Stimulated activated CD4-positive, alpha-beta T cell treated with anti-CD3 and anti-CD28 coated beads, Interleukin-12 subunit alpha, Interleukin-12 subunit beta, amount 100 ng/mL, for 4 hours (primary cell): Measurements from ENCODE around the gene LGALS9.
"Not testable (repeated sequence)": the region's sequence is repeated elsewhere in the genome, so short reads cannot be mapped to it uniquely, and the experiment has no call there.

Experiments
- DNase-seq: peaks from one replicate; pipeline ENCODE4 v3.0.0-alpha.2; 2020

LGALS9 gene

DNA sequence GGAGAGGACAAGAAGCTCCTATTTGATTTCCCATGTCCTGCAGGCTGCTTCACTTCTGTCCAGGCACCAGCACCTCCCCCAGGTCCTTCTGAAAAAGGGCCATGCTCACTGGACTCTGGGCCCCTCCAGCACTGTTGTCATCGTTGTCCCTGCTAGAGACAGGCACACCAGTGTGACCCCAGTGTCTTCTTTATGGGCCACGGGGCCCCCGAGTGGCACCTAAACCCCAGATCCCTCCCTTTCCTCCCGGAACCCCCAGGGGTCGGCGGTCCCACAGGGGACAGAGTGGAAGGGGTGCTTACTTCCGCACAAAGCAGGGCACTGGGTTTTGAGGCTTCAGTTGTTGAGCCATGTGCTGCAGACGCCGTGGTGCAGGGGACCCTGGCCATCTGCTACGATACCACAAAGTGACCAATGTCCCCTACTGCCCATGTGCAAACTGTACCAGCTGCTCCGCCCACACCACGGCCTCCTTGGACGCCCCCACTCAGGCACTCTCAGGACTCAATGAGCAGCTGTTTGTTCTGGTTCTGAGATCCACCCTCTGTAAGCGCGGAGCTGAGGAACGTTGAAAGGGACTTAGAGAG, 24.6 kb downstream of the LGALS9 start:
- DNase-seq, result not testable (repeated sequence)

DNA sequence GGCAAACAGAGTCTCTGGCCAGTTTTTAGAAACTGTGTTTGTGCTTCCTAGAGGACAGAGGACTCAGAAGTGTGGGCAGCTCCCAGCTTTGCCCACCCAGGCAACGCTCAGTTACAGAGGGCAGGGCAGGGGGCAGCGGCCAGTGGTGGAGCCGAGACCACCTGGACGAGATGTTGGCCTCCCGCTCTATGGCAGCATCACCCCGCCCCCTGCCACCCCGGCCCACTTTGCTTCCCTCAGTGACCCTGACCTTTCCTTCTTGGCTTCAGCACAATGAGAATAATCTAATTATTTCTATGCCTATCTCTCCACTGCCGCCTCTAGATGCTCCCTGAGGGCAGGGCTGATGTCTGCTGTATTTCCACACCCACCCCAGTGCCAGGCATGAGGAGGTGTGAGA, 25.6 kb downstream of the LGALS9 start:
- DNase-seq, result not testable (repeated sequence)

GRCh38 chr17:27657620-27658019, 26.6 kb downstream of the LGALS9 start:
- no peak for DNase-seq

GRCh38 chr17:27659683-27660082, 28.7 kb downstream of the LGALS9 start:
- DNase-seq, result no peak

GRCh38 chr17:27660436-27660835, 29.4 kb downstream of the LGALS9 start:
- DNase-seq, result no peak

GRCh38 chr17:27663936-27664605, 33.1 kb downstream of the LGALS9 start:
- DNase-seq, result no peak

GRCh38 chr17:27664606-27664965, 33.6 kb downstream of the LGALS9 start:
- DNase-seq, result no peak

- DNase-seq, result no peak
Observed at GRCh38 chr17:27665549-27665948, 34.6 kb downstream of the LGALS9 start.

GRCh38 chr17:27666270-27666669, 35.3 kb downstream of the LGALS9 start:
- DNase-seq, result not testable (repeated sequence)

- no peak for DNase-seq
Observed at GRCh38 chr17:27666831-27667560, 36.0 kb downstream of the LGALS9 start.

DNA sequence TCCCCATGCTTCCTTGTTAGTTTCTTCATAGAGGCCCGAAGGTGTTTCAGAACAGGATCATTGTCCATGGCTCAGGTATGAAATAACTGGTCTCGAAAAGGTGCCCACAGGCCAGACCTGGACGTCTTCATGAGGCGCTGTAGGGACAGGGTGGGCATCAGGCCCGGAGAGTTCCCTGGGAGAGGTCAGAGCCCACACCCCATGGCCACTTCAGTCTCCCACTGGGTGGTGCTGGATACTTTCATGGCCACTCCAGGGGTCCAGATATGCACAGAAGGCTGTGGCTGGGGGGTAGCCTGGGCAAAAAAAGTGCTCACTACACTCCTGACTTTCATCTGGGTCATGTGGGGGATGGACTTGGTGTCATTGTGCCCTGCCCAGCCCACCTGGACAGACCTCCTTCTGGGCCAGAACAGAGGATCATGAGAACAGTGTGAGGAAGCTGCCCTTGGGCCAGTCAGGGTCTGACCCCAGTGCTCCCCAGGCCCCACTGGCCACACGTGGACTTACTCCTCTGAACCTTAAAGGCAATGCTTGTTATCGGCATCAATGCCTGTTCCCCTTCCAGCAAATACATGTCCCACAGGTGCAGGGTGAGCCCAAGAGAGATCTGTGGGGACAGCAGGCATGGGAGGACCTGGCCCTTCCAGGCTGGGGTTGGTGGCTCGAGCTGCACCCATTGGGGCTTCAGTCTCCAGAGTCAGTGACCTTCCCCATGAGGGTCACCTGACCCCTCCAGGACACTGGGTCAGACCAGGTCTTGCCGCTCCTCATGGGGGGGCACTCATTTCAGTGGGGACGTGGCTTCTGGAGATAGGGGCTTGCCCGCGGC, 36.9 kb downstream of the LGALS9 start:
- DNase-seq, result no peak

GRCh38 chr17:27668488-27668823, 37.5 kb downstream of the LGALS9 start:
- no peak for DNase-seq

DNA sequence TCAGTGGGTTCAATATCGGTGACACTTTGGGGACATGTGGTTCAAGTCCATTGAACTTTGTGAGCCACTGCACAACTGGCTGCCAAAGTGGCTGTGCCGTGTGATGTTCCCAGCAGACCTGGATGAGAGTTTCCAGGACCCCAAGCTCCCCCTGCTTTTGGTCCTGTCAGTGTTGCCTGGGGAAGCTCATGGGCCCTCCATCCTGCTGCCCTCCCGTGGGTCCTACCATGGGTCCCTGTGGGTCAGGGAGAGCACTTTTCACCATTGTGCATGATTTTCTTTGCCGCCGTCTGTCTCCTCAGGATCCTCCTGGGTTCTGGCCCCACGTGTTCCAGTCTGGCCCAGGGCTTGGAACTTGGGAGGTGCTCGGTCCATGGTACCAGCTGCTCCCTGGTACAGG, 38.1 kb downstream of the LGALS9 start:
- DNase-seq, result no peak

- DNase-seq, result no peak
Observed at GRCh38 chr17:27669850-27670249, 38.9 kb downstream of the LGALS9 start.

GRCh38 chr17:27670791-27671590, 40.0 kb downstream of the LGALS9 start:
- DNase-seq, result no peak

- DNase-seq, result no peak
Observed at GRCh38 chr17:27671591-27671910, 40.6 kb downstream of the LGALS9 start.

DNA sequence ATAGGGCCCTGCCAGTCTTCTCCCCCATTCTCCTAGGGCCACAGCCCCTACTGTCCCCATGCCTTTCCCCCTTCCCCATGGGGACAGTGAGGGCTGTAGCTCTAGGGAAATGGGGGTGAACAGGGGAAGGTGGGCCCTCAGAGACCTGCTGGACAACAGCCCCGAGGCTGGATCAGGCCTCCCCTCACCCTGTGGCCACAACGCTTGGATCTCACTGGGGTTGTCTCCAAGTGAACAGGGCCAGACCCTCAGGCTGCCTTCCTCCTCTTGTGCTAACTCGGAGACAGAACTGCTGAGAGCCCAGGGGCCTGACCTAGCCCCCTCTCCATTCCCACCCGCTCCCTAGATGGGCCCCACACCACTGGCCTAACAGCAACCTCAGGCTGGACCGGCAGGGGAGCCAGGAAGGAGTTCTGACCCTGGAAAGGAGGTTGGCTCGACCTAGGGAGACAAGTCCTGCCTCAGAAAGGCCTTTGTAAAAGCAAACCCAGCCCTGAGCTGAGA, 41.0 kb downstream of the LGALS9 start:
- not testable (repeated sequence) for DNase-seq

- no peak for DNase-seq
Observed at GRCh38 chr17:27674335-27674734, 43.3 kb downstream of the LGALS9 start.

DNA sequence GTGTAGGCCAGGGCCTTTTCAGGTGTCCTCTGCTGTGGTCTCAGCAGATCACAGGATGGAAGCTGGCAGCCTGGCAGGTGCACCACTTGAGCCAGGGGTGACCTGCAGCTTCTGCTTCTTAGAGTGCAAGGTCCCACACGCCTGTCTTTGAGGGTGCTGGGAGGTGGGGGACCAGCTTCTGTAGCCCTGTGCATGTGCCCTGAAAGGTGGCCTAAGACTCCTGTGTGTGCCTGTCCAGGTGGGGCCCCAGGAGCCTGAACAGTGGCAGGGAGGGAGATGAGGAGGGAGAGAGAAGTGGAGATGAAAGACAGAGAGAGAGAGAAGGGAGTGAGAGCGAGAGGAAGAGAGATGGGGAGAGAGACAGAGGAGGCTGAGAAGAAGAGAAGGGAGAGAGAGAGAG, 46.2 kb downstream of the LGALS9 start:
- no peak for DNase-seq

GRCh38 chr17:27686322-27686721, 55.3 kb downstream of the LGALS9 start:
- not testable (repeated sequence) for DNase-seq

GRCh38 chr17:27690882-27691281, 59.9 kb downstream of the LGALS9 start:
- no peak for DNase-seq

DNA sequence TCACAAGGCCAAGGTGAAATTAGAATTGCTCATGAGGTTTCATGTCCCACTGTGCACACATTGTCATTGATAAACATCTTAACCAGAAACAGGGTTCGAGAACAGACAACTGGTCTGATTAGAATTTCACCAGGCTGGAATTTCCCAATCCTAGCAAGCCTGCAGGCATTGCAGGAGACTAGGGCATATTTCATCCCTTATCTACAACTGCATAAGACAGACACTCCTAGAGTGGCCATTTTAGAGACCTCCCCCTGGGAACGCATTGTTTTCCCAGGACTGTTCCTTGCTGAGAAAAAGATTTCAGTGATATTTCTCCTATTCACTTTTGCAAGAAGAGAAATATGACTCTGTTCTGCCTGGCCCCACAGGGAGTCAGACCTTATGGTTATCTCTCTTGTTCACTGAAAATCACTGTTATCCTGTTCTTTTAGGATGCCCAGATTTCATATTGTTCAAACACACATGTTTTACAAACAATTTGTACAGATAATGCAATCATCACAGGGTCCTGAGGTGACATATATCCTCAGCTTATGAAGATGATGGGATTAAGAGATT, 64.3 kb downstream of the LGALS9 start:
- not testable (repeated sequence) for DNase-seq
